HEK293T (cell line): ENCODE data around the gene FSIP1.

Experiments
- CTCF ChIA-PET: fragments of 350-600 bp; formaldehyde crosslinking; extraction: SDS; loops from one replicate; lab custom pipeline; 2021; ENCODE audit warnings: antibody characterized with exemption, inconsistent platforms; lab: Yijun Ruan, JAX
- POLR2A ChIA-PET: fragments of 350-600 bp; formaldehyde crosslinking; extraction: SDS; loops from one replicate; lab custom pipeline; 2020; ENCODE audit warnings: antibody characterized with exemption, inconsistent platforms; lab: Yijun Ruan, JAX
- DNase-seq: peaks from one replicate; pipeline ENCODE4 v3.0.0; 2012; ENCODE audit warnings: mixed read lengths; ENCODE audit errors: extremely low spot score
- ARNT ChIP-seq: fragments of 450-650 bp; IDR thresholded peaks from 2 replicates; pipeline ENCODE4 v1.6.1; 2017; ENCODE audit warnings: mild to moderate bottlenecking
- BHLHE40 ChIP-seq: fragments of 450-650 bp; IDR thresholded peaks from 2 replicates; pipeline ENCODE4 v1.6.1; 2016; ENCODE audit warnings: mild to moderate bottlenecking, moderate library complexity, borderline replicate concordance
- CTBP1 ChIP-seq: fragments of 450-650 bp; IDR thresholded peaks from 2 replicates; pipeline ENCODE4 v1.6.1; 2016; ENCODE audit warnings: borderline replicate concordance
- ELF4 ChIP-seq: fragments of 450-650 bp; IDR thresholded peaks from 2 replicates; pipeline ENCODE4 v1.6.1; 2017; ENCODE audit warnings: antibody characterized with exemption
- FOXA1 ChIP-seq: fragments of 450-650 bp; IDR thresholded peaks from 2 replicates; pipeline ENCODE4 v1.6.1; 2016; ENCODE audit warnings: mild to moderate bottlenecking
- FOXK2 ChIP-seq: fragments of 450-650 bp; IDR thresholded peaks from 2 replicates; pipeline ENCODE4 v1.6.1; 2016; ENCODE audit warnings: mild to moderate bottlenecking
- FOXM1 ChIP-seq: fragments of 450-650 bp; IDR thresholded peaks from 2 replicates; pipeline ENCODE4 v1.6.1; 2017; ENCODE audit warnings: mild to moderate bottlenecking, borderline replicate concordance
- HDGF ChIP-seq: fragments of 450-650 bp; IDR thresholded peaks from 2 replicates; pipeline ENCODE4 v1.6.1; 2017; ENCODE audit warnings: antibody characterized with exemption, borderline replicate concordance
- L3MBTL2 ChIP-seq: fragments of 450-650 bp; conservative IDR thresholded peaks from 2 replicates; pipeline ENCODE4 v1.6.1; 2016; ENCODE audit warnings: mild to moderate bottlenecking
- LEF1 ChIP-seq: fragments of 450-650 bp; IDR thresholded peaks from 2 replicates; pipeline ENCODE4 v1.6.1; 2017; ENCODE audit warnings: mild to moderate bottlenecking, borderline replicate concordance
- NFRKB ChIP-seq: fragments of 450-650 bp; IDR thresholded peaks from 2 replicates; pipeline ENCODE4 v1.6.1; 2016; ENCODE audit warnings: mild to moderate bottlenecking, moderate library complexity
- PKNOX1 ChIP-seq: fragments of 450-650 bp; IDR thresholded peaks from 2 replicates; pipeline ENCODE4 v1.6.1; 2016
- SP1 ChIP-seq: fragments of 450-650 bp; IDR thresholded peaks from 2 replicates; pipeline ENCODE4 v1.6.1; 2017
- SUZ12 ChIP-seq: fragments of 450-650 bp; IDR thresholded peaks from 2 replicates; pipeline ENCODE4 v1.6.1; 2016; ENCODE audit warnings: mild to moderate bottlenecking
- TARDBP ChIP-seq: fragments of 450-650 bp; IDR thresholded peaks from 2 replicates; pipeline ENCODE4 v1.6.1; 2016
- ZNF384 ChIP-seq: fragments of 450-650 bp; IDR thresholded peaks from 2 replicates; pipeline ENCODE4 v1.6.1; 2016

The FSIP1 gene

DNA sequence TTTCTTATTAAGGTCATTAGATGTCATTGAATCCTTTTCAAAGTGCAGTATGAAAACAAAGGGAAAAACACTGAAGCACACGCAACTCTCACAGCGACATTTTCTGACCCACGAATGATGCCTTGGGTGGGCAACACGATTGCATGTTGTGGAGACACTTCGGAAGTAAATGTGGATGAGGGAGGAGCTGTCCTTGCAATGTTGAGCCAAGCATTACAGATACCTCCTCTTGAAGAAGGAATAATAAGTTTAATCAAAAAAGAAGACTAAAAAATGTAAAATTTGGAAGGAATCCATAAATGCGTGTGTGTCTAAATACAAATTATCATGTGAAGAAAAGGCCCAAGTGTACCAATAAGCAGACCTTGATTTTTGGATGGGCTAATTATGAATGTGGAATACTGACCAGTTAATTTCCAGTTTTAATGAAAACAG is 184.9 kb downstream of the FSIP1 start:
- no peak for DNase-seq
- ChIA-PET CTCF (interaction anchor here (0.6 kb wide), 1 partner anchor 723 kb away, joined by 3 read pairs; no protein-coding TSS in a partner anchor), POLR2A (no interaction called here)
- TF ChIP-seq ARNT (no peak), CTBP1 (no peak), ELF4 (no peak), FOXM1 (no peak), FOXK2 (no peak), TARDBP (no peak), FOXA1 (no peak), NFRKB (no peak), SP1 (no peak), PKNOX1 (no peak), BHLHE40 (no peak), HDGF (no peak), L3MBTL2 (no peak), LEF1 (no peak), ZNF384 (no peak), SUZ12 (no peak)

DNA sequence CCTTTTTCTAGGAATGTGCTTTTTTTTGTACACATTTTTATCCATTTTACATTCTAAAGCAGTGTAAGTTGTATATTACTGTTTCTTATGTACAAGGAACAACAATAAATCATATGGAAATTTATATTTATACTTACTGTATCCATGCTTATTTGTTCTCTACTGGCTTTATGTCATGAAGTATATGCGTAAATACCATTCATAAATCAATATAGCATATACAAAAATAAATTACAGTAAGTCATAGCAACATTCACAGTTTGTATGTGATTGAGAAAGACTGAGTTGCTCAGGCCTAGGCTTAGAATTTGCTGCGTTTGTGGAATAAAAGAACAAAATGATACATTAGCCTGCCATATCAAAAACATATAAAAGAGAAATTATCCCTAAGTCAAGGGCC is 185.3 kb downstream of the FSIP1 start:
- no peak for DNase-seq
- no peak for TF ChIP-seq ZNF384
- TF ChIP-seq FOXM1: no peak
- TF ChIP-seq CTBP1: no peak
- TF ChIP-seq LEF1: no peak
- no peak for TF ChIP-seq TARDBP
- TF ChIP-seq PKNOX1: no peak
- ChIA-PET POLR2A (no interaction called here), CTCF (no interaction called here)

DNA sequence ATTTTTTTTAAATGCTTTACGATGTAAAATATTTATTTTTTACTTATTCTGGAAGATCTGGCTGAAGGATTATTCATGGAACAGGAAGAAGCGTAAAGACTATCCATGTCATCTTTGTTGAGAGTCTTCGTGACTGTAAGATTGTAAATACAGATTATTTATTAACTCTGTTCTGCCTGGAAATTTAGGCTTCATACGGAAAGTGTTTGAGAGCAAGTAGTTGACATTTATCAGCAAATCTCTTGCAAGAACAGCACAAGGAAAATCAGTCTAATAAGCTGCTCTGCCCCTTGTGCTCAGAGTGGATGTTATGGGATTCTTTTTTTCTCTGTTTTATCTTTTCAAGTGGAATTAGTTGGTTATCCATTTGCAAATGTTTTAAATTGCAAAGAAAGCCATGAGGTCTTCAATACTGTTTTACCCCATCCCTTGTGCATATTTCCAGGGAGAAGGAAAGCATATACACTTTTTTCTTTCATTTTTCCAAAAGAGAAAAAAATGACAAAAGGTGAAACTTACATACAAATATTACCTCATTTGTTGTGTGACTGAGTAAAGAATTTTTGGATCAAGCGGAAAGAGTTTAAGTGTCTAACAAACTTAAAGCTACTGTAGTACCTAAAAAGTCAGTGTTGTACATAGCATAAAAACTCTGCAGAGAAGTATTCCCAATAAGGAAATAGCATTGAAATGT is 186.1 kb downstream of the FSIP1 start:
- ChIA-PET CTCF (no interaction called here), POLR2A (no interaction called here)
- TF ChIP-seq ARNT (no peak), FOXK2 (no peak), ZNF384 (no peak), FOXM1 (no peak)
- DNase-seq: no peak

DNA sequence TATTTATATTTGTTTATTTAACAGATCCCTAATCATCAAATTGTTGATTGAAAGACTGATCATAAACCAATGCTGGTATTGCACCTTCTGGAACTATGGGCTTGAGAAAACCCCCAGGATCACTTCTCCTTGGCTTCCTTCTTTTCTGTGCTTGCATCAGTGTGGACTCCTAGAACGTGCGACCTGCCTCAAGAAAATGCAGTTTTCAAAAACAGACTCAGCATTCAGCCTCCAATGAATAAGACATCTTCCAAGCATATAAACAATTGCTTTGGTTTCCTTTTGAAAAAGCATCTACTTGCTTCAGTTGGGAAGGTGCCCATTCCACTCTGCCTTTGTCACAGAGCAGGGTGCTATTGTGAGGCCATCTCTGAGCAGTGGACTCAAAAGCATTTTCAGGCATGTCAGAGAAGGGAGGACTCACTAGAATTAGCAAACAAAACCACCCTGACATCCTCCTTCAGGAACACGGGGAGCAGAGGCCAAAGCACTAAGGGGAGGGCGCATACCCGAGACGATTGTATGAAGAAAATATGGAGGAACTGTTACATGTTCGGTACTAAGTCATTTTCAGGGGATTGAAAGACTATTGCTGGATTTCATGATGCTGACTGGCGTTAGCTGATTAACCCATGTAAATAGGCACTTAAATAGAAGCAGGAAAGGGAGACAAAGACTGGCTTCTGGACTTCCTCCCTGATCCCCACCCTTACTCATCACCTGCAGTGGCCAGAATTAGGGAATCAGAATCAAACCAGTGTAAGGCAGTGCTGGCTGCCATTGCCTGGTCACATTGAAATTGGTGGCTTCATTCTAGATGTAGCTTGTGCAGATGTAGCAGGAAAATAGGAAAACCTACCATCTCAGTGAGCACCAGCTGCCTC is 187.1 kb downstream of the FSIP1 start:
- ChIA-PET CTCF (no interaction called here), POLR2A (no interaction called here)
- DNase-seq: no peak
- TF ChIP-seq CTBP1 (no peak), PKNOX1 (no peak), SP1 (no peak), FOXA1 (no peak), FOXK2 (no peak), HDGF (no peak), SUZ12 (no peak), ELF4 (no peak), NFRKB (no peak), L3MBTL2 (no peak), LEF1 (no peak), BHLHE40 (no peak), ARNT (no peak), ZNF384 (no peak), FOXM1 (no peak), TARDBP (no peak)

DNA sequence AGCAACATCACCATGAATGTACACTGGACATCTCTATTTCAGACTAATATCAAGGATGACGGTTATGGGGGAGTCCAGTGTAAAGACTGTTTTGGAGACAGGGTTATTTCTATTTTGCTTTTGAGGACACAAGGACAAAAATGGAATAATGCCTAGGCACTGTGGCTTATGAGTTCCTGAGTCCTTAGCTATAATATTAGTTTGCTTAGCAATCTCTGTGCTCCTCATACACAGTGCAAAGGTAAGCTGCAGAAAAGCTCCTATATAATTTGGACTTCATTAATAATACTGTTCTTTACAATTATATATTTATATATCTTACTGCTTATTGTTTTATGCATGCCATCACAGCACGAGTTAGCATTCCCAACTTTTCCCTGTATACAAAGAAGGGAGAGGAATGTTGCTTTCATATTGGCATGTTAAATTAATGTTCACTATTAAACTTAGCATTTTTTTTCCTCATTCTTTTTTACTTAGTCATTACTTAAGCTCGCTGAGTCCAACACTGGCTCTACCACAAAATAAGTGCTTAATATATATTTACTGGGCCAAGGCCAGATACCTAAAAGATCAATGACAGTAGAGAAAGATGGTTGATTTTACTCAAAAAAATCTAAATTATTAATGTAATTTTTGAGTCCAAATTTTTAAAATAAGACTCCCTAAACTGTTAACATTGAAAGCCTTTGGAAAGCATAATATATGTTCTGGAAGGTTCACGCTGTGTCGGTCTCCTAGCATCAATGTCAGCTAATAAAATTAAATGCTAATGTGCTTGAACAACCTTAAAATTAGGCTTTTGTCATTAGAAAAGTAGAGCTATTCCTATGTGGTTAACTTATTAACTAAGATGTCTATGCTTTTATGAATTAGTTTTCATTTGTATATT is 187.9 kb downstream of the FSIP1 start:
- ChIA-PET POLR2A (no interaction called here), CTCF (no interaction called here)
- TF ChIP-seq SUZ12: no peak
- no peak for TF ChIP-seq ZNF384
- no peak for TF ChIP-seq FOXM1
- TF ChIP-seq ELF4: no peak
- TF ChIP-seq FOXK2: no peak
- TF ChIP-seq HDGF: no peak
- TF ChIP-seq BHLHE40: no peak
- TF ChIP-seq NFRKB: no peak
- no peak for TF ChIP-seq LEF1
- TF ChIP-seq L3MBTL2: no peak
- no peak for TF ChIP-seq PKNOX1
- TF ChIP-seq FOXA1: no peak
- DNase-seq: no peak
